ENCODE data around the gene RHCE. TPM values are rescaled to one million over a fixed set of nuclear protein-coding genes. Genes with fewer than 3 reads are reported as not detected.

Gene RHCE
- total and polyA plus RNA-seq, 2 experiments from 2014 or later = 0.15 to 0.17 TPM

- peaks cover 36% of the 10 kb centered on the region for H3K36me3 Mint-ChIP-seq (ENCODE audit: low read depth)
- Histone ChIP-seq H3K4me2 (no peak overlapping the region), H3K27me3 (ENCODE audit: insufficient read depth) (no peaks in the 10 kb centered on the region), H3K4me3 (no peak overlapping the region), H3F3A (replicated peaks; ENCODE audit: low read depth) (no peaks in the 10 kb centered on the region), H3K79me2 (replicated peaks; ENCODE audit: insufficient read depth) (peaks cover 4% of the 10 kb centered on the region), H4K20me1 (replicated peaks; ENCODE audit: insufficient read depth) (peaks cover 4% of the 10 kb centered on the region; the same call in 1 of the 2 replicates), H3K27ac (ENCODE audit: low read depth) (no peak overlapping the region), H3K36me3 (ENCODE audit: insufficient read depth) (peaks cover 13% of the 10 kb centered on the region; the same call in 1 of the 2 replicates), H3K9me2 (ENCODE audit: insufficient read depth) (no peaks in the 10 kb centered on the region), H3K4me1 (ENCODE audit: insufficient read depth) (no peaks in the 10 kb centered on the region), H2AFZ (no peak overlapping the region)
- TF ChIP-seq STAT1 (IDR thresholded peaks at IDR 0.05; ENCODE audit: unreplicated experiment) = no peak
- no peak for TF ChIP-seq ZNF331 (CRISPR knock-in tag; IDR thresholded peaks at IDR 0.05; ENCODE audit: low read depth)
- no peak for TF ChIP-seq JUNB (IDR thresholded peaks at IDR 0.05; ENCODE audit: unreplicated experiment)
- no peak for TF ChIP-seq NANOG (IDR thresholded peaks at IDR 0.05; ENCODE audit: borderline replicate concordance)
- TF ChIP-seq POLR2AphosphoS5 (IDR thresholded peaks at IDR 0.05; ENCODE audit: low read depth) = no peak
- TF ChIP-seq CTCF (conservative IDR thresholded peaks at IDR 0.05; ENCODE audit: low read depth in 2 of 2) = no peak
- no peak for TF ChIP-seq ZNF462 (CRISPR knock-in tag; IDR thresholded peaks at IDR 0.05)
- TF ChIP-seq CREB1 (CRISPR knock-in tag; IDR thresholded peaks at IDR 0.05; ENCODE audit: low read depth) = no peak
- TF ChIP-seq EZH2phosphoT487 (IDR thresholded peaks at IDR 0.05; ENCODE audit: unreplicated experiment) = no peak
- no peak for TF ChIP-seq ETS1 (IDR thresholded peaks at IDR 0.05)
- no peak for TF ChIP-seq EZH2 (IDR thresholded peaks at IDR 0.05; ENCODE audit: low read depth, unreplicated experiment)
- TF ChIP-seq REST (IDR thresholded peaks at IDR 0.05; ENCODE audit: unreplicated experiment) = no peak
- no peak for TF ChIP-seq ZNF114 (CRISPR knock-in tag; IDR thresholded peaks at IDR 0.05)
- H3K4me3 Mint-ChIP-seq = no peak overlapping the region
- peaks cover 2% of the 10 kb centered on the region for H3K27me3 Mint-ChIP-seq (ENCODE audit: insufficient read depth, low read depth, poor library complexity)
- H3K9me3 Mint-ChIP-seq = no peaks in the 10 kb centered on the region; the same call in 2 of the 3 replicates
- H3K27ac Mint-ChIP-seq = no peak overlapping the region
- DNase-seq (ENCODE audit: low spot score) (no peak), ATAC-seq (no peak)
- no peaks in the 10 kb centered on the region for H3K4me1 Mint-ChIP-seq
These were observed 64.7 kb downstream of the RHCE start for GRCh38 chr1:25355841-25356395.
